Sigmoid colon (tissue), 4 donors: ENCODE measurements around the gene DUSP19.

Experiments
- CTCF ChIP-seq, 4 experiments: fragments of 450-650 bp in 3 of 4; fragments of 200-600 bp in 1 of 4; IDR thresholded peaks; one replicate each; pipeline ENCODE4 v1.5.1; 2016 to 2019; ENCODE audit warnings: antibody characterized with exemption in 4 of 4, mild to moderate bottlenecking in 3 of 4, moderate library complexity in 2 of 4
- EP300 ChIP-seq, 4 donors: sonication (generic); formaldehyde crosslinking; IDR thresholded peaks; one replicate each; pipeline ENCODE4 v1.6.1; 2017; ENCODE audit warnings: antibody characterized with exemption in 4 of 4

- TF ChIP-seq EP300 (IDR thresholded peaks at IDR 0.05) (no peak), CTCF (IDR thresholded peaks at IDR 0.05) (no peak)
Observed at GRCh38 chr2:183134016-183134415, 55.5 kb downstream of the DUSP19 start.
